GM21390 (cell line): Measurements from ENCODE around the gene MRPS7.

ENCODE experiments used
- ATAC-seq: cut with Tn5 transposase; IDR thresholded peaks from one replicate; pipeline ENCODE4 v1.9.1; 2021; ENCODE audit not compliant: unreplicated experiment

MRPS7 gene

GRCh38 chr17:75307957-75308731 lies 46.5 kb downstream of the MRPS7 start:
- ATAC-seq = no peak

GRCh38 chr17:75308732-75309629 lies 47.3 kb downstream of the MRPS7 start:
- ATAC-seq = no peak

- no peak for ATAC-seq
These were observed 52.4 kb downstream of the MRPS7 start for GRCh38 chr17:75313941-75314551.

- no peak for ATAC-seq
These were observed 54.0 kb downstream of the MRPS7 start for GRCh38 chr17:75315541-75316243.
